NCI-H2029 treated with DMSO at 0.1 percent for 48 hours (cell line): ENCODE measurements around the gene ARL4C.

Experiments used
- DNase-seq: peaks from one replicate; lab custom pipeline; 2025; lab: John Stamatoyannopoulos, UW

Gene ARL4C

DNA sequence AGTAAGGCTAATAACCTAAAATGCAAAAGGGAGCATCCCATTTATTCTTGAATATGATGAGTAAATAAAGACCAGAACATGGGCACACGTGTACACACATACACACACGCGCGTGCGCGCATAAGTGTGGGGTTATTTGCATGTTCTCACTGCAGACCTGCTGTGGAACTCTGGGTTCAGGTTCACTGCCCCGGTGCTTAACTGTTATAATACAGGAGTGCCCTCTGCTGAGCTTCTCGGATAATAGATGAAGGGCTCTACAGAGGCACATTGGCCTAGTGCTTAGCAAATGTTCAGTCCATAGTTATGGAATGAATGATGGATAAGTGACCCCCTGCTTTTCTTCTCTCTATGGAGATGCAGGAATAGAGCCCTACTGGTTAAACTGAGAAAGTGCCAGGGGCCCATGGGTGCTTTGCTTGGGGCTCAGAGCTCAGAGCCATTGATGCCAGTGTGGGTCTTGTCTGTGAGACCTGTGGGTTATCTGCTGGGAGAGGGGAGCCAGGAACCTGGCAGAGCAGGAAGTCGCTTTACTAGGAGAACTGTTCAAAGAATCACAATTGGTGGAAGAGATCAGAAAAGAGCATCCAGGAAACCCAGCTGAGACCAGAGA is 3.6 kb upstream of the ARL4C start:
- no peak for DNase-seq

GRCh38 chr2:234497594-234498235 is 834 bp upstream of the ARL4C start:
- DNase-seq = no peak

- no peak for DNase-seq
Measured at GRCh38 chr2:234496055-234496834, 636 bp downstream of the ARL4C start.

GRCh38 chr2:234495251-234496054 is 1.4 kb downstream of the ARL4C start:
- no peak for DNase-seq

- peak; percentile 73 for DNase-seq
Measured at GRCh38 chr2:234494361-234495250, 2.3 kb downstream of the ARL4C start.

- DNase-seq = no peak
Measured at GRCh38 chr2:234493796-234494195, 3.1 kb downstream of the ARL4C start.

DNA sequence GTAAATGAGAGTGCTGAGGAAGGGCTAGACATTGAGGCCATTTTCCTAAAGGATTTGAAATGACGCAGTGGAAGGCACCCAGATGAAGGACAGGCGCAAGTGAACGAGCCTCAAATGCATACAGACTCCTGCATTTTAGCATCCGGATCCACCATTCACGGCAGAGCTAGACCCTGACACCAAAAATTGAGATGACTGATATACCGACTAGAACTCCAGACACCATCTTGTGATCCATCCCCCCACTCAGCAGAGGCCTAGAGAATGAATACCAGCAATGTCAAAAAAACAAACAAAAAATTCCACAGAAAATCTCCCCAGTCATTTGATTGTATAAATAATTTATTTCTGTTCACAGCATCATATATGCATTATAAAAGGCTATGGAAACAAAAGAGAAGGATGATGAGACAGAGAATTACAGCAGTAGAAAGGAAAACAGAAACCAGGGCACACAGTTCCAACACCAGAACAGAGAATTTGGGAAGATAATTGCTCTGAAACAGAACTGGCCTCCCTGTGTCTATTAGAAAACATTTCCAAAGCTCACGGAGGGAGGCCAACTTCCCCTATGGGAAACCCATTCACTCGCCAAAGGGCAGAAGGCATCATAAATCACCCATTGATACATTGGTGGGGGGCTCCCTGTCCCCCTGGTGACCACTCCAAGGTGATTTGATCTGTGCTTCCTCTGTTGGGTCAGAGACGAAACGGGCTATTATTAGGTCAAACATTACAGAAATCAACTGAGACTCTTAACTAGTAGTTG is 4.0 kb downstream of the ARL4C start:
- DNase-seq = no peak

DNA sequence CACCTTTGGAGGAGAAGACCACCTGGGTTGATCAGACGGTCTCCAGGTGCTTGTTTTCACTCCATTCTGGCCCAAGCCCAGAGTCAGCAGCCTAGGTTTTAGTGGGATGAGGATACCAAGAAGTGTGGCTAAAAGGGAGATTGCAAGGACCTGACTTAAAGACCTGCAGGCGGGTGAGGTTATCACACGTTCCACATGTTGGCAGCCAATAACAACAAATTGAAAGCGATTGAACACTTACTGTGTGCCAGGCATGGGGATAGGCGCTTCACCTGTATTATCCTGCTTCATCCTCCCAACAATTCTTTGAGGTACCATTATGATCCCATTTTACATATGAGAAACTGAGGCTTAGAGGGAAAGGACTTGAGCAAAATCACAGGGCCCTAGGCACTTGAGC is 5.0 kb downstream of the ARL4C start:
- no peak for DNase-seq

GRCh38 chr2:234491281-234491680 is 5.6 kb downstream of the ARL4C start:
- DNase-seq = no peak

DNA sequence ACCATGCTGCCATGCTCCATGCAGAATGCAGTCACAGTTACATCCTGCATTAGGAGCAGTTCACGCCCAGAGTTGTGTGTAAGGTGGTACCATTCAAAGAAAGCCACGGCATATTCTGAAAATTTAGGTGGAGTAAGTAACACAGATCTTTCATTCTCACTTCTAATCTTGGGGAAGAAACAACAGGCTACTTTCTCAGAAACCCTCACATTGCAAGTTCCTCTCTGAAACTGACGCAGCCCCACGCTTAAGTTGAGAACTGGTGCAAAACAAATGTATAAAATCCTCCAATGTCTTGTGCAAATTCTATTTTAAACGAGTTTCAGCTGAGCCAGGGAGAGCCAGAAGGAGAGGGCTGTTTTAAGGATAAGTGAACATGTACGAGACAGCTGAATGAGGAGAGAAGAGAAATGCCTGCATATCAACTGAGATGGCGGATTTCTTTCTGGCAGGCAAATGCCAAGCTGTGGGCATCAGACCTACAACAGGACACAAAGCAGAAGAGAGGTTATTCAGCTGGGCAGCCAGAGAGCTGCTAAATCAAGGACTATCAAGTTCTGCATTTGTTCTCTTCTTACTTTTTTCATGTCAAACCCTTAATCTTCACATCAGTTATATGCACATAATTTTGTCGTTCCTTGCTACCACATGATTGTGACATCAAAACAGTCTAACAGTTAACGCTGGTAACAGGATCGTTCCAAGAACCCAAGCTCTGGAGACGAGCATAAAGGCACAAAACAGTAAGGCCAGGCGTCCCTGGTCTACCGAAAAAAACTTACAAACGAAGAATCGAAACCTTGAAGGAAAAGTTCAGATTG is 6.4 kb downstream of the ARL4C start:
- no peak for DNase-seq

DNA sequence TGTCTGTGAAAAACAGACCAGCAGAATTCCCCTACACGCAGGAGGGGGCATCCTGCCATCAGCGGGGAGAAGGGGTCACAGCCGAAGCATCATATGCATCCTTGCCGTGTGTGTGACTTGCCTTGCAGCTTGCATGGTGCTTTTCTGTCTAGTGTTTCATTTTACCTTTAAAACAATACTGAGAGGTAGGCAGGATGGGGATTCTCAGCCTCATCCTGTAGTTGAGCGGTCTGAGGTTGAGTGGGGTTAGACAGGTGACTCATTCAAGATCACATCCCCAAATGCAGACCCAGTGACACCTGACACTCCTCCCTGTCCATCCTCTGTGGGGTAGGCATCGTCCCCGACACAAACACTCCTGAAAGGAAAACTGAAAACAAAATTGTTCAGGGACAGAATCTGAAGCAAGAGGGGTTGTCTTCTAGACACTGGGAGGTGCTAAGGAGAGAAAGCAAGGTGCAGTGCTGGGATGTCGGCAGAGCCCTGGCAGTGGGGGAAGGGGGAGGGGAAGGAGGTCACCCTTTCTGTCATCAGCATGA is 7.9 kb downstream of the ARL4C start:
- DNase-seq = no peak

DNA sequence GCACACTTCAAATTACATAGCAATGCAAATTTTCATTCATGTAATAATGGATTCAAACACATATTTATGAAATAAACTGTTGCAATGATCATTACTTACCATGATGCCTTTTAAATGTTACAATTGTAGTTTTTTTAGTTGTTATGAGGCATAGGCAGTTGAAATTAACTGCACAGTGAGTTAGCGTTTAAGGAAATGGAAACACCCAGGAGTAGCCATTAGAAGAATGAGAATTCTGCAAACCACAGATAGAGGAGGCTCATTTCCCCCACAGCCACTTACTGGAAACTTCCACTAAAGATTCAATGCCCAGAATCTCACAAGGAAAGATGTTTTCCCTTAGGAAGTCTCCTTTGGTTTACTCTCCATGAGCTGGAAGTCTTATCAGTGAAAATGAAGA is 8.4 kb downstream of the ARL4C start:
- DNase-seq = no peak

GRCh38 chr2:234487356-234487755 is 9.5 kb downstream of the ARL4C start:
- no peak for DNase-seq

GRCh38 chr2:234483568-234484251 is 13.2 kb downstream of the ARL4C start:
- DNase-seq = no peak

DNA sequence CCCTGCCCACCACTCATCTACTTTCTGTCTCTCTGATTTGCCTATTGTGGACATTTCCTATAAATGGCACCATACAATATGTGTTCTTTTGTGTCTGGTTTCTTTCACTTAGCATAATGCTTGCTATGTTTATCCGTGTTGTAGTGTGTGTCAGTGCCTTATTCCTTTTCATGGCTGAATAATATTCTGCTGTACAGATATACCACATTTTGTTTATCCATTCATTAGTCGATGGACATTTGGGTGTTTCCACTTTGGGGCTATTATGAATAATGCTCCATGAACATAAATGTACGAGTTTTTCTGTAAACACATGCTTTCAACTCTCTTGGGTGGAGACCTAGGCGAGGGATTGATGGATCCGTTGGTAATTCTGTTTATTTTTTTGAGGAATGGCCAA is 15.6 kb downstream of the ARL4C start:
- DNase-seq = no peak

DNA sequence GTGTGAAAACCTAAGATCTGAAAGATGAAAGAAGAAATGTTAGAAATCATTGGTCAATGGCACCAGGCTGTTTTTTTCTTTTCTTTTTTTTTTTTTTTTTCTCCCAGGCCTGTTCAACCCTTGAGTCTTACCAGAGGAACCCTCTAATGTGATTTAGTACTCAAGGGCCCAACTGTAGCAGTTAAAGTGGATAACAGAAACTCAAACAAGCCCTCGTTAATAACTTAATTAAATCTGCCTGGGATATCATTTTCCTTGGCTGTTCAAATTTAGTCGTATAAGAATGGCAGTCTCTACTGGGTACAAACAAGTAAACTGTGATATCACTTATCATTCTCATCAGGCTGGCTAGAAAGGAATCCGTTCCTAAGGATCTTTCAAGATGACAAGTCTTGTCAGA is 16.5 kb downstream of the ARL4C start:
- DNase-seq = no peak

DNA sequence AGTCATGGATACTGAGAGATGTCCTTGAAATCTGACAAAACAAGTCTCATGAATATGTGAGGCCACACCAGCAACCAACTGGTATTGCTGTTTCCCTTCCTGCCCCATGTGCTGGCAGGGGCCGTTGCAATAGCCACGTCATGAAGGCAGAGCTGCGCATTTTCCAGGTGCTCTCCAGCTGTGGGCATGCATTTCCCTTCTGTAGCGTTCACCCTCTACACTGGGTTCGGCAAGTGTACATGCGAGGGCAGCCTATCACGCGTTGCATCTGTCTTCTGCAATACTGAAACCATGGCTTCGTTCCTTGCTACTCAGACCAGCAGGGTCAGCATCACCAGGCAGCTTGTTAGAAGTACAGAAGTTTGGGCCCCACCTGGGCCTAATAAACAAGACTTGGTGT is 17.4 kb downstream of the ARL4C start:
- no peak for DNase-seq

DNA sequence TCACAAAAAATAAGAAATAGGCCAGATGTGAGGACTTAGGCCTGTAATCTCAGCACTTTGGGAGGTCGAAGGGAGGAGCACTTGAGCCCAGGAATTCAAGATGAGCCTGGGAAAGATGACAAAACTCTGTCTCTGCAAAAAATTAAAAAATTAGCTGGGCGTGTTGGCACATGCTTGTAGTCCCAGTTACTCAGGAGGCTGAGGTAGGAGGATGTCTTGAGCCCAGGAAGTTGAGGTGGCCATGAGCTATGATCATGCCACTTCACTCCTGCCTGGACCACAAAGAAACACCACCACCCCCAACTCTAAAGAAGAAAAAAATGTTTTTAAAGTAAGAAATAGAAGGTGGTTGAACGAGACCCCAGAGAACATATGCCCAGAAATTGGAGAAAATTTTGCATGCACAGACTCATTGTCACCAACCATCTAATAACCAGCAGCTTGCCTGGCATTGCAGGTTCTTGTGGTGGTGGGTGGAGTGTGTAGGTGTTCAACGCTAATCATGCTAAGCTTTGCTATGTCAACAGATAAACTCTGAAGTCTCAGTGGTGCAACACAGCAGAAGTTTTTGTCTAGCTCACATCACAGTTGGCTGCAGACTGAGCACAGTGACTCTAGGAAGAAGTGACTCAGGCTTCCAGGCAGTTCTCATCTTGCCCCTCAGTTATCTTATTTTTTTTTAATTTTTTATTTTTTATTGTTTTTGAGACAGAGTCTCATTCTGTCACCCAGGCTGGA is 18.6 kb downstream of the ARL4C start:
- DNase-seq = no peak
